IMR-90 (cell line): ENCODE results near the gene NDP. TPM values are rescaled to one million over a fixed set of nuclear protein-coding genes. Genes with fewer than 3 reads are reported as not detected.

Experiments
- ATAC-seq: fragments of 200-7000 bp; cut with Tn5 transposase; 2 replicates; pipeline ENCODE4 v1.9.1; 2020; ENCODE audit warnings: low read depth, mild to moderate bottlenecking, moderate library complexity
- BruUV-seq: library from RNA; stranded (reverse); fragments of 400-500 nt; replicated peaks from 2 replicates; lab custom pipeline; 2021; lab: Mats Ljungman, UMichigan
- CTCF ChIA-PET: fragments of 300-600 bp; formaldehyde crosslinking; extraction: SDS; loops from one replicate; lab custom pipeline; 2021; ENCODE audit warnings: antibody characterized with exemption; lab: Yijun Ruan, JAX
- POLR2A ChIA-PET: fragments of 300-600 bp; sonication (Branson Sonifier 250); formaldehyde crosslinking; loops from one replicate; lab custom pipeline; 2022; ENCODE audit warnings: antibody characterized with exemption; ENCODE audit not compliant: unreplicated experiment; lab: Charles Lee
- DNase-seq: peaks from one replicate; pipeline ENCODE4 v3.0.0; 2013
- H2AFZ ChIP-seq: replicated peaks from 2 replicates; pipeline ENCODE3; 2013; ENCODE audit warnings: low read length, mild to moderate bottlenecking; ENCODE audit not compliant: poor library complexity
- H2AK5ac ChIP-seq: 2 replicates; pipeline ENCODE4 v1.6.1; 2013; ENCODE audit warnings: low read depth, low read length, inconsistent platforms
- H2AK9ac ChIP-seq: replicated peaks from 2 replicates; pipeline ENCODE3; 2013; ENCODE audit warnings: mild to moderate bottlenecking, low read depth, low read length, moderate library complexity; ENCODE audit not compliant: poor library complexity
- H2BK120ac ChIP-seq: 2 replicates; pipeline ENCODE4 v1.6.1; 2013; ENCODE audit warnings: low read depth, low read length, inconsistent platforms
- H2BK15ac ChIP-seq: 3 replicates; pipeline ENCODE4 v1.6.1; 2013; ENCODE audit warnings: low read depth, low read length, inconsistent platforms
- H2BK20ac ChIP-seq: 2 replicates; pipeline ENCODE4 v1.6.1; 2013; ENCODE audit warnings: low read depth, mild to moderate bottlenecking, inconsistent platforms, low read length, moderate library complexity
- H2BK5ac ChIP-seq: 2 replicates; pipeline ENCODE4 v1.6.1; 2013; ENCODE audit warnings: mild to moderate bottlenecking, low read depth, low read length, inconsistent platforms; ENCODE audit not compliant: poor library complexity, severe bottlenecking
- H3K14ac ChIP-seq: replicated peaks from 2 replicates; pipeline ENCODE4 v1.6.1; 2013; ENCODE audit warnings: low read depth, low read length, inconsistent platforms
- H3K18ac ChIP-seq: 2 replicates; pipeline ENCODE4 v1.6.1; 2013; ENCODE audit warnings: low read depth, low read length, control low read depth
- H3K23ac ChIP-seq: 2 replicates; pipeline ENCODE4 v1.6.1; 2013; ENCODE audit warnings: low read depth, low read length, inconsistent platforms
- H3K27ac ChIP-seq: 2 replicates; pipeline ENCODE4 v1.5.1; 2013; ENCODE audit warnings: mild to moderate bottlenecking, control low read depth, low read length; ENCODE audit not compliant: insufficient read depth
- H3K27me3 ChIP-seq: 2 replicates; pipeline ENCODE4 v1.6.1; 2013; ENCODE audit warnings: low read length; ENCODE audit not compliant: control insufficient read depth, insufficient read depth
- H3K36me3 ChIP-seq: 2 replicates; pipeline ENCODE4 v1.6.1; 2013; ENCODE audit warnings: low read length, mixed read lengths; ENCODE audit not compliant: control insufficient read depth, insufficient read depth
- H3K4ac ChIP-seq: 2 replicates; pipeline ENCODE4 v1.6.1; 2013; ENCODE audit warnings: low read depth, low read length, inconsistent platforms
- H3K4me1 ChIP-seq: 2 replicates; pipeline ENCODE4 v1.6.1; 2013; ENCODE audit warnings: low read length, mixed read lengths; ENCODE audit not compliant: control insufficient read depth, insufficient read depth
- H3K4me2 ChIP-seq: 2 replicates; pipeline ENCODE4 v1.6.1; 2013; ENCODE audit warnings: low read depth, mild to moderate bottlenecking, control low read depth, low read length, moderate library complexity
- H3K4me3 ChIP-seq: 2 replicates; pipeline ENCODE4 v1.5.1; 2013; ENCODE audit warnings: low read depth, mild to moderate bottlenecking, control low read depth, low read length, moderate library complexity; ENCODE audit not compliant: insufficient read depth
- H3K56ac ChIP-seq: 2 replicates; pipeline ENCODE4 v1.6.1; 2013; ENCODE audit warnings: low read length, inconsistent platforms; ENCODE audit not compliant: insufficient read depth; ENCODE audit errors: extremely low read depth
- H3K79me1 ChIP-seq, 2 experiments: 2 replicates each; pipeline ENCODE4 v1.6.1; 2013; ENCODE audit warnings: low read length in 2 of 2, inconsistent platforms in 1 of 2, low read depth in 1 of 2
- H3K9ac ChIP-seq: 2 replicates; pipeline ENCODE4 v1.6.1; 2013; ENCODE audit warnings: low read depth, low read length, control low read depth
- H3K9me1 ChIP-seq: 2 replicates; pipeline ENCODE4 v1.6.1; 2013; ENCODE audit warnings: low read length, inconsistent platforms; ENCODE audit not compliant: insufficient read depth
- H3K9me3 ChIP-seq: 2 replicates; pipeline ENCODE4 v1.6.1; 2013; ENCODE audit warnings: low read length; ENCODE audit not compliant: control insufficient read depth, insufficient read depth
- H4K20me1 ChIP-seq: 2 replicates; pipeline ENCODE4 v1.6.1; 2013; ENCODE audit warnings: low read length, inconsistent platforms; ENCODE audit not compliant: insufficient read depth
- H4K5ac ChIP-seq: 2 replicates; pipeline ENCODE4 v1.6.1; 2013; ENCODE audit warnings: mild to moderate bottlenecking, low read depth, low read length, control low read depth
- H4K8ac ChIP-seq, 2 experiments: 2 replicates each; pipeline ENCODE4 v1.6.1; 2013; ENCODE audit warnings: low read depth in 2 of 2, low read length in 2 of 2, control low read depth in 1 of 2, inconsistent platforms in 1 of 2
- H4K91ac ChIP-seq: 2 replicates; pipeline ENCODE4 v1.6.1; 2013; ENCODE audit warnings: low read depth, low read length, inconsistent platforms; ENCODE audit not compliant: insufficient read depth
- CEBPB ChIP-seq: IDR thresholded peaks from 2 replicates; pipeline ENCODE4 v1.6.1; 2012; ENCODE audit warnings: low read depth, low read length, improper control_type of control experiment
- MAZ ChIP-seq: IDR thresholded peaks from 2 replicates; pipeline ENCODE4 v1.6.1; 2012; ENCODE audit warnings: low read depth, mild to moderate bottlenecking, low read length, improper control_type of control experiment, moderate library complexity, borderline replicate concordance
- NFE2L2 ChIP-seq: fragments of 150-350 bp; IDR thresholded peaks from 2 replicates; pipeline ENCODE4 v1.6.1; 2016; ENCODE audit warnings: low read depth, mild to moderate bottlenecking, low read length
- RAD21 ChIP-seq: IDR thresholded peaks from 2 replicates; pipeline ENCODE4 v1.6.1; 2012; ENCODE audit warnings: low read length, improper control_type of control experiment
- SMC3 ChIP-seq: fragments of 150-350 bp; IDR thresholded peaks from 2 replicates; pipeline ENCODE4 v1.6.1; 2016; ENCODE audit warnings: low read depth, mild to moderate bottlenecking, antibody characterized with exemption, low read length, moderate library complexity
- WGBS, 2 experiments: methylation state at CpG; one replicate each; pipeline versions ENCODE4 v1.1.5 to v1.1.7; 2013; ENCODE audit warnings: missing lambda C conversion rate in 2 of 2; ENCODE audit not compliant: insufficient read length in 1 of 2; ENCODE audit errors: extremely low coverage in 2 of 2; 5-methylcytosine and 5-hydroxymethylcytosine counted together
- dilution Hi-C: fragments of 300-500 bp; cut with HindIII; formaldehyde crosslinking; loops from one replicate; pipeline ENCODE4 v1.14.3; 2018; ENCODE audit warnings: low sequenced_read_pairs; ENCODE audit not compliant: unreplicated experiment
- in situ Hi-C: fragments of 300-500 bp; cut with MboI; formaldehyde crosslinking; loops from 3 replicates; pipeline ENCODE4 v1.14.3; 2019; ENCODE audit warnings: low sequenced_read_pairs, inconsistent platforms, mixed read lengths
- intact Hi-C: fragments of 100-400 bp; cut with micrococcal nuclease; formaldehyde crosslinking; loops from 2 replicates; pipeline ENCODE4 v1.10.0; 2022
- polyA plus RNA-seq, 3 experiments: library from polyadenylated mRNA; depleted of rRNA; stranded (reverse); fragments of >200 nt; gene quantifications; 2 replicates each; pipeline ENCODE4 v1.2.3, GENCODE V29; 2012; ENCODE audit warnings: low replicate concordance in 1 of 3
- total RNA-seq: library from RNA; depleted of rRNA; stranded (reverse); fragments of >200 nt; gene quantifications from 2 replicates; pipeline ENCODE4 v1.2.3, GENCODE V29; 2012
- TF ChIP-seq, protein P1 (sequence below): conservative IDR thresholded peaks from 2 replicates; pipeline ENCODE4 v1.5.1; 2012; ENCODE audit warnings: mild to moderate bottlenecking, low read depth, low read length, improper control_type of control experiment

NDP gene
- total and polyA plus RNA-seq, 2 of the 4 experiments (the other 2 are of a cell fraction) = 0.36 to 0.39 TPM

- H3K4me1 ChIP-seq = no peaks in the 10 kb centered on the region
- no CpG with 5 or more reads among the region's 3 CpGs for WGBS, 2 experiments
- H3K4me2 ChIP-seq = no peak overlapping the region
- H3K4ac ChIP-seq = no peak overlapping the region
- H4K8ac ChIP-seq = no peak overlapping the region
- POLR2A ChIA-PET = no interaction called here
- in situ Hi-C loops = no loop called here
- dilution Hi-C loops = no loop called here
- H3K23ac ChIP-seq = no peak overlapping the region
- H2BK20ac ChIP-seq = no peak overlapping the region
- H4K5ac ChIP-seq = no peak overlapping the region
- DNase-seq = no peak
- H3K56ac ChIP-seq = no peak overlapping the region
- BruUV-seq = no TSS peak
- H3K27me3 ChIP-seq = no peaks in the 10 kb centered on the region
- H3K18ac ChIP-seq = no peak overlapping the region
- TF ChIP-seq, protein P1, sequence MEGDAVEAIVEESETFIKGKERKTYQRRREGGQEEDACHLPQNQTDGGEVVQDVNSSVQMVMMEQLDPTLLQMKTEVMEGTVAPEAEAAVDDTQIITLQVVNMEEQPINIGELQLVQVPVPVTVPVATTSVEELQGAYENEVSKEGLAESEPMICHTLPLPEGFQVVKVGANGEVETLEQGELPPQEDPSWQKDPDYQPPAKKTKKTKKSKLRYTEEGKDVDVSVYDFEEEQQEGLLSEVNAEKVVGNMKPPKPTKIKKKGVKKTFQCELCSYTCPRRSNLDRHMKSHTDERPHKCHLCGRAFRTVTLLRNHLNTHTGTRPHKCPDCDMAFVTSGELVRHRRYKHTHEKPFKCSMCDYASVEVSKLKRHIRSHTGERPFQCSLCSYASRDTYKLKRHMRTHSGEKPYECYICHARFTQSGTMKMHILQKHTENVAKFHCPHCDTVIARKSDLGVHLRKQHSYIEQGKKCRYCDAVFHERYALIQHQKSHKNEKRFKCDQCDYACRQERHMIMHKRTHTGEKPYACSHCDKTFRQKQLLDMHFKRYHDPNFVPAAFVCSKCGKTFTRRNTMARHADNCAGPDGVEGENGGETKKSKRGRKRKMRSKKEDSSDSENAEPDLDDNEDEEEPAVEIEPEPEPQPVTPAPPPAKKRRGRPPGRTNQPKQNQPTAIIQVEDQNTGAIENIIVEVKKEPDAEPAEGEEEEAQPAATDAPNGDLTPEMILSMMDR = no peak
- TF ChIP-seq RAD21 (no peak), SMC3 (no peak), MAZ (no peak), NFE2L2 (no peak), CEBPB (no peak)
- no peak overlapping the region for H4K91ac ChIP-seq
- no peak overlapping the region for H2BK5ac ChIP-seq
- H2AFZ ChIP-seq = no peak overlapping the region
- no peak overlapping the region for H2BK120ac ChIP-seq
- H4K20me1 ChIP-seq = no peaks in the 10 kb centered on the region
- intact Hi-C loops = no loop called here
- no peak overlapping the region for H3K4me3 ChIP-seq
- no peak overlapping the region for H3K14ac ChIP-seq
- H2AK5ac ChIP-seq = no peak overlapping the region
- no peaks in the 10 kb centered on the region for H3K36me3 ChIP-seq
- CTCF ChIA-PET = no interaction called here
- H3K9me3 ChIP-seq = no peaks in the 10 kb centered on the region
- H3K9ac ChIP-seq = no peak overlapping the region
- no peak overlapping the region for H3K27ac ChIP-seq
- no peak overlapping the region for H2BK15ac ChIP-seq
- H2AK9ac ChIP-seq = no peak overlapping the region
- H3K79me1 ChIP-seq = no peaks in the 10 kb centered on the region
- no peak for ATAC-seq
- H3K9me1 ChIP-seq = no peaks in the 10 kb centered on the region
These were observed 38.3 kb upstream of the NDP start for GRCh38 chrX:44011506-44011905.
